GM18870 (cell line): ENCODE results near the gene CEP63.
"Not testable (repeated sequence)": the region's sequence is repeated elsewhere in the genome, so short reads cannot be mapped to it uniquely, and the experiment has no call there.

Experiments
- ATAC-seq: cut with Tn5 transposase; IDR thresholded peaks from one replicate; pipeline ENCODE4 v1.9.1; 2021; ENCODE audit warnings: moderate library complexity; ENCODE audit not compliant: unreplicated experiment

The CEP63 gene

DNA sequence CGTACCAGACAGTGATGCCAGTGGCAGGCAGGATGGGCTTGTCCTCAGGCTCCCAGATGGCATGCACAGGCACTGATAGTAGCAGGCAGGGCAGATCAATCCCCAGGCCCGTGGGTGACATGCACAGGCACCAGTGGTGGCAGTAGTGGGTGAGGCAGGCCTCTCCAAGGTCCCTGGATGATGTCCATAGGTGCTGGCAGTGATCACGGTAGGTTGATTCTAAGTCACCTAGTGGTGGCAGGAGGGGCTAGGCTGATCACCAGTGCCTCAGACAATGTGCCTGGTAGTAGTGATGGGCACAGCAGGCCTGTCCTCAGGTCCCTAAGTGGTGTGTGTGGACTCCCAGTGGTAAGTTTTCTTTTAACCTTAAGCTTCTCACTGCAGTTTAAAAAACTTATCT is 19.6 kb downstream of the CEP63 start:
- ATAC-seq, result no peak

- no peak for ATAC-seq
Observed at GRCh38 chr3:134511500-134511899, 25.6 kb downstream of the CEP63 start.

GRCh38 chr3:134516905-134517304 is 31.0 kb downstream of the CEP63 start:
- ATAC-seq, result no peak

DNA sequence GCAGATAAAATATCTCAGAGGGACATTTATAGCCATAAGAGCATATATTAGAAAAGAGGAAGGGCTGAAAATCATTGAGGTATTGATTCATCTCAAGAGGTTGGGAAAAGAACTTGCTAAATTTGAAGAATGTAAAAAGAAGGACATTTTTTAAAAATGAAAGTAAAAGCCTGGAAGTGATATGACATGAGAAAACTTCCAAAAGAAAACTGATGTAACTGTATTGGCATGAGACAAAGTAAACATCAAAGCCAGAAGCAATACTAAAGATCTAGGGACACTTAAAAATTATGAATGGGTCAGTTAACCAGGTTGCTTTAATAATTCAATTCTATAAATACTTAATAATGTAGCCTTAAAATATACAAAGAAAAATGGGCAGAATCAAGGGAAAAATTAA is 31.9 kb downstream of the CEP63 start:
- no peak for ATAC-seq

GRCh38 chr3:134522541-134522940 is 36.7 kb downstream of the CEP63 start:
- ATAC-seq, result no peak

DNA sequence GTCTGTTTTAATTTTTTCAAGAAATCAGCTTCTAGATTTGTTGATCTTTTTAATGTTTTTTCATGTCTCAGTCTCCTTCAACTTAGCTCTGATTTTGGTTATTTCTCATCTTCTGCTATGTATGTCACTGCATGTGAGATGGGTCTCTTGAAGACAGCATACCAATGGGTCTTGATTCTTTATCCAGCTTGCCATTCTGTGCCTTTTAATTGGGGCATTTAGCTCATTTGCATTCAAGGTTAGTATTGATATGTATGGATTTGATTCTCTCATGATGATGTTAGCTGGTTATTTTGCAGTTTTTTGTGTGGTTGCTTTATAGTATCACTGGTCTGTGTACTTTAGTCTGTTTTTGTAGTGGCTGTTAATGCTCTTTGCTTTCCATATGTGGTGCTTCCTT is 39.4 kb downstream of the CEP63 start:
- no peak for ATAC-seq

DNA sequence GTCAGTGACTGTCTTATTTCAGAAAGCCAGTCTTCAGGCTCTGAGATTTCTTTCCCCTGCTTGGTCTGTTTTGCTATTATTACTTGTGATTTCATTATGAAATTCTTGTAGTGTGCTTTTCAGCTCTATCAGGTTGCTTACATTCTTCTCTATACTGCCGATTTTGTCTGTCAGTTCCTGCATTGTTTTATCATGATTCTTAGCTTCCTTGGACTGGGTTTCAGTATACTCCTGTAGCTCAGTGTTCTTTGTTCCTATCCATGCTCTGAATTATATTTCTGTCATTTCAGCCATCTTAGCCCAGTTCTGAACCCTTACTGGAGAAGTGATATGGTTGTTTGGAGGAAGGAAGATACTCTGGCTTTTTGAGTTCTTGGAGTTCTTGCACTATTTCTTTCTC is 40.5 kb downstream of the CEP63 start:
- ATAC-seq, result no peak

- ATAC-seq, result no peak
Observed at GRCh38 chr3:134527037-134527436, 41.2 kb downstream of the CEP63 start.

DNA sequence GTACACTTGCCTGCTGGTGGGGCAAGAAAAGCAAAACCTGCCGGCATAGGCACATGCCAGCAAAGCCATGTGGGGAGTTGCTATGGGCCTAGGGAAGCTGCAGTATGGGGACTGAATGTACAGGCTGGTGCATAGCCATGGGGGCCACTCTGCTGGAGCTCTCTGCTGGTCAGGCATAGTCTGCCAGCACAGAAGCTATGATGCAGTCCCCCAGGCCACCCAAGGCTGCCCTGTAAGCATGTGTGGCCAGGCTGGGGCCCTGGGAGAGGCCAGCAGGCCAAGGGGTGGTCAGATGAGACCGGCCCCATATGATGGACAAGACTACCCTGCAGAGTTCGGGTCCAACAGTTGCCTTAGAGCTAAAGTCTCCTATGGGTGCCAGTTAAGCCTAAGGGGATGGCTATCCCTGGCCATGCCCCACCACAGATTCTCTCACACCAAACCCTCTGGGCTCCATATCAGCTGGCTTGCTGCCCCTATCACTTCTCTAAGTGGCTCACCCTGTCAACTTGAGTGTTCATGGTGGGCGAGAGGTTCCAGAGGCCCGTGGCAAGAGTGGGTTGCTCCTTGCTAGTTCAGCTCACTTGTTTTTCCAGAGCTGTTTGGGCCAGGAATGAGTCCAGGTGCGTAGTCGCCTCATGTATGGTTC is 41.8 kb downstream of the CEP63 start:
- ATAC-seq, result no peak

DNA sequence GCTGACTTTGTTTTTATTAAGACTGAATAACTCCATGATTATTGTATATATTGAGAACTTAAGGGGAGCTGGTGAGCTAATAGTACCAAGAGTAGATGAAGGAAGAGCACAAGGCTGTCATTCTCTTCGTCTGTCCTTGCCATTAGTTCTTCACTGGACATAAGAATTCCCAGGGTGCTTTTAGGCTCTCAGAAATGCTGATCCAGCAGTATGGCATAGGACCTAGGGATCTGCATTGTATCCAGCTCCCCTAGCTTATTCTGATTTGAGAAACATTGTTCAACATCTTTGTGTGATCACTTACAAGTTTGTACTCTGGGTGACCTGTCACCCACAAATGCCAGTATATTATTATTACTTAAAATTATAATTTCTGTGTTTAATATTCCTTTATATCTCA is 47.6 kb downstream of the CEP63 start:
- ATAC-seq, result no peak

GRCh38 chr3:134535186-134535970 is 49.5 kb downstream of the CEP63 start:
- ATAC-seq, result no peak

DNA sequence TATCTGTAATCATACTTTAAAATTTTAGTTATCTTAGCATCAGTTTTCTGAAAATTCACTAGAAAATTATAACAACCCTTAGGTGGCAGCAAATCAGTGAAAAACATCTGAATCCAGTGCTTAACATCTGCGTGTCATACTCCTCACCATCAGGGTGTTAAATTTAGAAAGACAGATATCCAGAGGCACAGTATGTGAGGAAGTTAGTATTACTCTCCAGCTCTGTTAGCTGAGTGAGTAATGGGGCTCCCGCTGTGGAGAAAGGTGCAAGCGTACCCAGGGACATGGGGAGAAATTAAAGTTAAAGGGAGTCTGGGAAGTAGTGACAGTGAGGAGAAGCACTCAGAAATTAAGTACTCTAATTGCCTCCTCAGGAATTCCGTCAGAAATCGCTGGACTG is 50.9 kb downstream of the CEP63 start:
- no peak for ATAC-seq

DNA sequence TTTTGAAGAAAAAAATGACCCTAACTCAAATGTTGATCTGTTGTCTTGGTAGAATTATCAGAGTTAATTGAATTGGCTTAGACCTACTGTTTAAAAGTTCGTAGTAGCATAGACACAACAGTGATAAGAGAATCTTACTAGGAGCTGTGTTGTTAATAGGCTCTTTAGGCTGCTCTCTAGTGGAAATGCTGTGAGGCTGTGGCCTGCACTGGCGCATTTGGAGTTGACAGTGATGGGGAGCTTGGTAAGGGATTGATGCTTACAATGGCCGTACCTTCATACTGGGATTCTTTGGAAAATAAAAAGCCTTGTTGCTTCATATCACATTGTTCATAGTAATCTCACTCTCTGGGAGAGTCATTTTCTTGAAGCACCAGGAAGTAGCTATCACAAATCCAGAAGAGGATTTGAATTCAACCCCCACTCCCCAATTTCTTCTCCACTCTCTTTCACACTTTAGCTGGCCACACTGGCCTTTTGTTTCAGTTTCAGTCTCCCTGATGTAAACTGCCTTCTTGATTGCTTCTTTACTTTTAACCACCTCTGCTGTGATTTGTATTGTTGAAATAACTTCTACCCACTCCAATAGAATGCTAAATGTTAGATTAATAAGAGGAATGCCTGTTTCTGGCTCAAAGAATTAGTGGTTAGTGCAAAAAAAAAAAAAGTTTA is 56.6 kb downstream of the CEP63 start:
- ATAC-seq, result no peak

- no peak for ATAC-seq
Observed at GRCh38 chr3:134543113-134543512, 57.3 kb downstream of the CEP63 start.

DNA sequence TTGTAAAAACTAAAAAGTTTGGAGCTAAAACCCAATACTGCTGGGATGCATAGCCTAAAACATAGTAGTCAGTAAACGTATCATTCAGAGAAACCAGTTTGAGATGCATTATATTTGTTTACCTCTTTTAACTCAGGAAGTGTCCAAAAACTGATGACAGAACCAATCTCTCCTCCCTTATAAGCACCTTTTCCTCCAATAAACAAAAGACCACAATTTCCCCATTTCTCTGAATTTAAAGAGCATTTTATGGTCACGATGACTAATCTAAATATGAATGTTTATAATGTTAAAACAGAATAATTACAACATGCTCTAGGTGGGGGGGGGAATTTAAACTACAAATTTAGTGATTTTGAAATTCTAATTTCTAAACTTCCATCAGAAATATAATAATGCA is 58.5 kb downstream of the CEP63 start:
- no peak for ATAC-seq

DNA sequence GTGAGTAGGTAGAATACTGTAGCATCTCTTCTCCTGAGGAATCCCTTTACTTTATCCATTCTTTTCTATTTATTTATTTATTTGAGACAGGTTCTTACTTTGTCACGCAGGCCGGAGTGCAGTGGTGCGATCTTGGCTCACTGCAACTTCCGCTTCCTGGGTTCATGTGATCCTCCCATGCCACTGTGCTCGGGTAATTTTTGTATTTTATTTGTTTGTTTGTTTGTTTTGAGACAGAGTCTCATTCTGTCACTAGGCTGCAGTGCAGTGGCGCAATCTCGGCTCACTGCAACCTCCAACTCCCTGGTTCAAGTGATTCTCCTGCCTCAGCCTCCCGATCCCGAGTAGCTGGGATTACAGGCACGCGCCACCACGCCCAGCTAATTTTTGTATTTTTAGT is 58.9 kb downstream of the CEP63 start:
- not testable (repeated sequence) for ATAC-seq

DNA sequence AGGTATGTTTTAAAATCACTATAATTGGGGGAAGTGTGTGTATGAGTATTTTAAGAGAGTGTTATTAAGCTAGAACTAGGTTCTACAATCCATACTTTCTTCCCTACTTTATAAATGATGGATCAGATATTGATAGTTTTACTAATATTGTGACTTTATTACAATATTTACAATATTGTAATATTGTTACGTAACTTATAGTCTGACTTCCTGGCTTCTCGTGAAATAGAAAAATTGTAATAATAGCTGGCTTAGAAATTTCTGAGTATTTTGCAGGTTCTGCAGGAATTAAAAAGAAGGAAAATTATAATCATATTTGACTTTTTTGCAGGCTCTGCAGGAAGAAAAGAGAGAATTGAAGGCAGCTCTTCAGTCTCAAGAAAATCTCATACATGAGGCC is 60.0 kb downstream of the CEP63 start:
- ATAC-seq, result no peak

DNA sequence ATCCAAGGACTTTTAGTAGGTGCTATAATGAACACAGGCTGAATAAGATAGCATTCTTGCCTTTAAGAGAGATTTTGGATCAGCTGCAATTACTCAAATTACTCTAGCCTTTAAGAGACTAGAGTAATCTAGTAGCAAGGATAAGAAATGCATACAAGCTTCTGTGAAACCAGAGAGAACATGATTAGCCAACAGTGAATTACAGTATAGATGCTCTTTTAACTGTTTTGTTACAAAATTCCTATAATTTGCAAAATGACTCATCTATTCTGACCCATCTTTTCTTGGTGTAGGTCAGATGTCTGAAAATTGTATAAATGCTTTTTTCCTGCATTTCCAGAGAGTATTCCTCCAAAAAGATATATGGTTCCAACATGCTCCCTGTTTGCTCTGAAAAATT is 66.9 kb downstream of the CEP63 start:
- no peak for ATAC-seq

DNA sequence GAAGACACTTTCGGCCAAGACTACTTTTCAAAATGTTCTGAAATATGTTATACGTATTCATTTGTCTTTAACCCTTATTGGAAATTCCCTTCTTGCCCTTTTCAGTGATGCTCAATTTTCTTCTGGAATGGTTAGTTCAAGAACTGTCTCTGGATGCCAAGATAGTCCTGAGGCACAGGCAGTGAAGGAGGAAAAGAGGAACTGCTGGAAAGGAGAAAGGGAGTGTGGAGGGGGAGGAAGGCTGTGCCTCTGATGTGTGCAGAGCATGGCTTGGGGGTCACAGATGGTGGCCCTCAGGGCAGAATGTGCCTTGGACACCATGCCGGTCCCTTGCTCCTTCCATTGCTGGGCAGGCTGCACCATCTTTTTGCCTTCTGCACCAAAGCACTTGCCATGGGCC is 73.7 kb downstream of the CEP63 start:
- ATAC-seq, result no peak

DNA sequence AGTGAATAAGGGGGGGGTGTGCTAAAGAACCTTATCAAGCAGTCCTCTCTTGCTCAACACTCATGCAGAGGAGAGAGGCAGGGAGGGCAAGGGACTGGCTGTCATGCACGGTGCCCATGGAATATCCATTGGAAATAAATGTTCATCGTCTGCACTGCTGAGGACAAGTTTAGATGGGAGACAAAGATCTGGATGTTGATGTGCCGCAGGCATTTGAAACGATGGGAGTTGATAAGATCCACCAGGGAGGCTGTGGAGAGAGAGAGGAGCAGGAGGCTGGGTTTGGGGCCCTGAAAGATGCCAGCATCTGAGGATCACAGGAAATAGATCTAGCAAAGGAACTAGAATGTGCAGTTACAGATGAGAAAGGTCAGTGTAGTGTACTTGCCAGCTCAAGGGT is 76.2 kb downstream of the CEP63 start:
- no peak for ATAC-seq

DNA sequence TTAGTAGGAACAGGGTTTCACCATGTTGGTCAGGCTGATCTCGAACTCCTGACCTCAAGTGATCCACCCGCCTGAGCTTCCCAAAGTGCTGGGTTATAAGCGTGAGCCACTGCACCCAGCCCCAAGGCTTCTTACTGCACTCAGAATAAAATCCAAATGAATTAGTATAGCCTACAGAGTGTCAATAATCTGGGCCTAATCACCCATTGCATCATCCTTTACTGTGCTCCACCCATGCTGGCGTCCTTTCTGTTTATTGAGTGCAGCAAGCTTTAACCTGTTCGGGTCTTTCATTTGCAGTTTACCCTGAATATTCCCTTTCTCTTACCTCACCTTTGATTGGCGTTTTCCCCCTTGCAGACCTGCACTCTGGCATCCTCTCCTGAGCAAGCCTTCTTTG is 77.7 kb downstream of the CEP63 start:
- ATAC-seq, result no peak

DNA sequence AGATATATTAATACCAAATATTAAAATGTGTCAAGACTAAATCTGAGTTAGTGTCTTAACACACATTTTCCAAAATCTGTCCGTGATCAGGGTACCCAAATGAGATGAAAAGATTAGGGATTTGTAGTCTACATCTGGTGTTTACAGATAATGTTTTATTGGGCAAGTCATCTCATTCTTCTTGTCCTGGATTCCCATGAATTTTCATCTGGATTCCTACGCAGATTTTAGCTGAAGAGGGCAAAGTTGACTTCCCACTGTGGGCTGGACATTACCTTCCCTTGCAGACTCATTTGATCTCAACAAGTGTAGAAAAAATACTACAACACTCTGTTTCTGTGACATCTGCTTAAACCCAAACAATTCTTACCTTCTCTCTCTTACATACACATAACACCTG is 79.1 kb downstream of the CEP63 start:
- no peak for ATAC-seq
